GM18508 (cell line): ENCODE data around the gene REC114.

Experiments
- ATAC-seq: cut with Tn5 transposase; IDR thresholded peaks from one replicate; pipeline ENCODE4 v1.9.1; 2021; ENCODE audit warnings: moderate number of reproducible peaks; ENCODE audit not compliant: insufficient read depth, unreplicated experiment

REC114 gene

DNA sequence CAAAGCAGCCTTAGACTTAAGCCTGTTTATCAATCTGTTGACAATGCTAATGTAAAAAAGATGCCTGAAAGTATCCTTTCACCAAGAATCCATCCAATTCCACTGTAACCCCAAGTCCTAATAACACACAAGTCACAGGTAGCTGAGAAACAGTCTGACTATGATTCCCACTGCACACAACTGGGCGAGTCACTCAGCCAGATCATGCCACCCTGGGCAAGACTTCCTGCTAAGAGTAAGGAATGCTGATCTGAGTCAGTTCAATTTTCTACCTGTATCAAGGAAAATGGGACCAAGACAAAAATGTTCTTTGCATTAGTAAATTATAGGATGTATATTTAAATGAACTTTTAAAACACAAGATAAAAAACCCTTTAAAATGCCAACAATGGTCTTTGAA lies 157.0 kb downstream of the REC114 start:
- no peak for ATAC-seq

DNA sequence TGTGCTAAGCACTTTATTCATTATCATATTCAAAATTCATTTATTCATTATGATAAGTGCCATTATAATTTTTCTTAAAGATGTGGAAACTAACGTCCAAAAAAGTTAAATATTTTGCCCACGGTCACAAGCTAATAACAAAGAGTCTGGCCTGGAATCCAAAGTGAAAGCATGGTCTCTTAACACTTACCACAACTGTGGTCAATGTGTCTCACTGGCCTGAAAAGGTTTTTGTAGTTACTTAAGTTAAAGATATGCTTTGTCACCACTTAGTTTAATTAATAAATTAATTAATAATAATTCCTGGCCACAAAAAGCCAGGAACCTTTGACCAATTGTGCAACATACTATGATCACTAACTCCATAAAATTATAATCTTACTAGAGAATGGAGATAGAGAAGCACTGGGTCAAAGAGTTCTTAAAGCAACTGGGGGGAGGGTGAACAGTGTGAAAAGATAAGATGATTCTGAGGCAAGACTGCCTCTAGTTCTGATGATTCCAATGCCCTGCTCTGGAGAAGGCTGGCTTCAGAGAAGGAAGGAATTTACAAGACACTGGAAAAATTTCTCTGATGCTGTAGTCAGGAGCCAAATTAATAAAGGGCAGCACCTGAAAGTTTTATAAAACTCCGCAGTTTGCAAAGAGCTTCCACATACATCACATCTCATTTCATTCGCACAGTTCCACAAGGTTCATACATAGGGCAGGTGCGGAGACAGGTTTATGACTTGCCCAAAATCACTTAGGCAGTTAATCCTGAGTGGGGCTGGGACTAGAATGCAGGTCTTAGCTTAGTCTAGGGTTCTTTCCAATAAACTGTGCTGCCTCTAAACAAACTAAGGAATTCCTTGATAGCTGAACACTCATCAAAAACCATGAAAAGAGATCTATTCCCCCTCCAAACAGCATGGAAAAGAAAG lies 157.7 kb downstream of the REC114 start:
- ATAC-seq, result no peak

DNA sequence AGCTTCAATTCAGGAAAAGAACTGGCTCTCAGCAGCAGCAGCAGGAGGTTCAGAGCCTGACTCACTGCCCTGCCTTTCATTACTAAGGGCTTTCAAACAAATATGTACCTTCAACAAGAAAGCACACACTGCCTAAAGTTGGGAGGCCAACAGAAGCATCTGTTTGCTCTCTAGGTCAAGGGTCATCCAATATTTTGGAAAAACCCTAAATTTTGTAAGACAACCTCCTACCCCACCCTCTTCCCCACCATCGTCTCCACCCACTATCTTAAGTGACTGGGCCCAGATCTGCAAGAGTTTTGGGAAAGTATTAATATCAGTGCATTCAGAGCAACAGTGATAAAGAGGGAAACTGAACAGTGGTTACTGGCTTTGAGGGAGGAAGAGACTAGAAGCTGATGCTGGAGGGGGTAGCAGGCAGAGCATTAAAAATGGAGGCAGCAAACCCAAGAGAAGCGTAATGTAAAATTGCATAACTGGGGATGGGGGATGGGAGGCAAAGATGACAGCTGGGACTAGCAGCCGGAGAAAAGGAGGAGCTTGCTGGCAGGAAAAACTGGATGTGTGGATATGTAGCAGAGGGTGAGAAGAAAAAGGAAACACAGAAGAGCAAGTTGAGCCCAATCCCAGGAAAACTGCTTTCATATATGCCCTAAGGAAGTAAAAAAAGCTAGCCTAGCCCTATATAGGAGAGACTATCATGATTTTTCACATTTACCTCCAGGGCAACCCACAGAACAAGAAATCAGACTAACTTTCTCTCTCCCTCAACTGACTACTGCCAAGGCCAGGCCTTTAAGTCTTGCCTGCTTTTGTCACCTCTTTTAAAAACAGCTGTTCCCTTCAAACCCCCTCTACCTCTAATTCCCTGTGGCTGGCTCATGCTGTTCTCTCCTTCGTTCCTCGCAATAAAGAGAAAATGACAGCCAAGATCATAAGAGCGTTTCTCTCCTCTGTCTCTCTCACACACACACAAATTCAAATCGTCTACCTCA lies 158.8 kb downstream of the REC114 start:
- no peak for ATAC-seq

DNA sequence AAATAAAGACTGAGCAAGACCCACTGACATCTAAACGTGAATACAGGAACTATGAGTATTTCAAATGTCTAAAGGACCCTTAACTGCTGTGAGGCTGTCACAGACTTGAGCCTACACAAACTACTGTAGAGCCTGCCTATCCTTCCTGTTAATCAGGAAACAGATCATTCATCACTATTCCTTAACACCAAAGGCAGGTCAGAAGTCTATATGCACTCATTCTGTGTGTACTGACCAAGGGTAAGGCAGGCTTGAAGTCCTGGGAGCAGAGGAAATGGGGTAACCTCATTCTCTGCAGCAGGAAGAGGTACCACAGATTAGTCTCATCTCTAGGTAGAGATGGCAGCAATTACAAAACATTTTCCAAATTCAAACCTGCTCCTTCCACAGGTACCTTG lies 159.5 kb downstream of the REC114 start:
- ATAC-seq, result no peak

DNA sequence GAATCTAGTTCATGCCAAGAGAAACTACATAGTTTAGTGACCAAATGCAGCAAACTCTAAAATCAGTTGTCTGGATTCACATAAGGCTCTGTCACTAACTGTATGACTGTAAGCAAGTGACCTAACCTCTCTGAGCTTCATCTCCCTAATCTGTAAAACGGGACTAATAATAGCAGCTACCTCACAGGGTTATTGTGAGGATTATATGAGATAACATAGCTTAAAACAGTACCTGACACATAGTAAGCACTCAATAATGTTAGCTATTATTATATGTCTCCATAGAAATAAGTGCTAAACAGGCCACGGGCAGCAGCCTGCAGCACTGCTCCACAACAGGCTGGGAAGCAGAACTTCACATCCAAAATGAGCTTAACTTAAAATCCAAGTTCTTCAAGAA lies 160.0 kb downstream of the REC114 start:
- no peak for ATAC-seq

DNA sequence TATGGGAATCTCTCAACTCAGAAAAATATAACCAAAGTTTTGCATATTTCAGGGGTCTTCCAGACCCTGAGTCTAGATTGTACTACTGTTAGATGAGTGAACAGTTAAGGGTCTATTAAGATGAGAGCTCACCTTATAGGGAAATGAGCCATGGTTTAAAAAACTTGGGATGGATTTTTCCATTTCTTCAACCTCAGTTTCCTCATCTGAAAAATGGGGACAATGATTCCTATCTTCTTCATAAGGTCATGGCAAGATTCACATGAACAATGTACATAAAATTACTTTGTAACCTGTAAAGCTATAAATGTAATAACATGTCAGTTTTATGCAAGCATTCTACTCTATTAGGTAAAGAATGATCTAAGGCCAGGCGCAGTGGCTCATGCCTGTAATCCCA lies 161.5 kb downstream of the REC114 start:
- no peak for ATAC-seq

DNA sequence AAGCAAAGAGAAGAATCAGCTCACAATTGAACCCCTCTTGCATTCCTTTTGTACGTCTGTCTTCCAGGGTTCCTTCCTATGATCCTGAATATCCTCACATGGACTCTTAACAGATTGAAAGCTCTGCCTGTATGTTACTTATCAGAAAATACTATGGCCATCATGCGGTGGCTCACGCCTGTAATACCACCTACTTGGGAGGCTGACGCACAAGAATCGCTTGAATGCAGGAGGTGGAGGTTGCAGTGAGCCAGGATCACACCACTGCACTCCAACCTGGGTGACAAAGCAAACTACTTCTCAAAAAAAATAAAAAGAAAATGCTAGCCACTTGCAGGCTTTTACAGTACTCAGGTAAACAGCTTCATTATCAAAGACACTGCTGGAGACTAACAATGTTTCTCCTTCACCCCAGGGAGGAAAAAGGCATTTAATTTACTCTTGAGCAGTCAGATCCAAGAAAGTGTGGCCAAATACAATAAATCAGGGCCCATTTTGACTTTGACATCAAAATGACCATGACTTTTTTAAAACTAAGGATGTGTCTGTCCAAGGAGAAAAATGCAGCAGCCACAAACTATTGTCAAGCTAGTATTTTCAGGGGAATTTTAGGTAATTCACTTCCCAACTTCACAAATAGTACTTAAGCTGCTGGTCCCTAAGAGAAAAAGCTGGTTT lies 162.9 kb downstream of the REC114 start:
- ATAC-seq, result no peak

DNA sequence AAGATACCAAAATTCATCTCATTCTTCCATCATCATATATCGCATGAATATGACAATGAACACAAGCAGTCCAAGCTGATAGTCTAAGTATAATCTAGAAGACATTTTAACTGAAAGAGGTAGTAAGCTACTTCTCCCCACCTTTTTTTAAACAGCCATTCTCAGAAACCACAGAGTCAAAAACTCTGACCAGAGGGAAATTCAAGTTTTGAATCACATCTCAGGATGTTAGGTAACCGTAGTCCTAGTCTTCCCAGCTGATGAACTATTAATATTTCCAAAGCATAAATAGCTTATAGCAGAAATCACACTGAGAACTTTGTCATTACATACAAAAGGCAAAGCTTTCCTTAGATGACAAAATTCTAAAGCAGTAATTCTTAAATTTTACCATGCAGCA lies 164.4 kb downstream of the REC114 start:
- no peak for ATAC-seq

DNA sequence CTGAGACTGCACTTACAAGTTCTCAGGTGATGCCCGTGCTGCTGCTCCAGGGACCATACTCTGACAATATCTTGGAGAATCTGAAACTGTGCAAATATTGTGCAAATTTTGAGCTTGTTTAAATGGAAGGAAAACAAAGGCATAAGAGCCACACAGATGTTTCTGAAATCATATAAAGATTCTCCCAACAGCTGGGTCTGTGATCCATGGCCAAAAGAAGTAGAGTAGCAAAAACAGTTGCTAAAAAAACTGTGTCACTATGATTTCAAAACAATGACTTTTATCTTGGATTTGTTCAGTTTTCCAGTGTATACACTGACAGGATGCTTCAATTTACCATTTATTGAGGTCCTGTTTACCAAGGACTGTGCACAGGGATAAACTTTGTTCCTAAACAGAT lies 164.9 kb downstream of the REC114 start:
- ATAC-seq, result no peak

DNA sequence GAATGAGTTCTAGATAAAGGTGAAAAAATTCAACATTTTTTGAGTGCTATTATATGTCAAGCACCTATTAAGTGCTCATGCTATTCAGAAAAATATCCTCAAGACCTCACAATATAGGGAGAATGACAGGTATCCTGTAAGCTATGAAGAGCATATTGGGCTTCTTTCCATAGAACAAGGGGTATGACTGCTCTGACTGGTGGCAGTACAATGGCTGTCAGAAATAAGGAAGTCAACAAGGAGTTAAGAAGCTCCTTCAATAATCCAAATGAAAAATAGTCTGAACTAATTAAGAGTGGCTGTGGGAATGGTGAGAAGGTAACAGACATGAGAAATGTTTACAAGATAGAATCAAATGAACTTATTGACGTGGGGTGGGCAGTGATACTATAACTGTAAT lies 165.5 kb downstream of the REC114 start:
- no peak for ATAC-seq

DNA sequence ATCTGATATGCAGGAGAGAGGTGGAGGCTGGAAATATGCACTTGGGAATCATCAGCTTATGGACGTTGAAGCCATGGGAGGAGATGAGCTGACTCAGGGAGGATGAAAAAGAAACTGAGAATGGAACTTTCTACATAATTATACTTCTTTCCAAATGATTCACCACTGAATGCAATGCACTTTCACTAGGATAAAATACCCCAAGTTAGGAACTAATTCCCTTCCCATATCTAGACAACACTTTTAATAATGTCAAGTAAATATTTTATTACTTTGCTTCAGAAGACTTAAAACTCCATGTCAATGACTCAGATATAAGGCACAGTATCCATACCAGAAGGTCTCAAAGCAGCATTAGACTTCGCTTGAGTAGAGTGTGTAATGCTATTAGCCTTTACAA lies 166.0 kb downstream of the REC114 start:
- no peak for ATAC-seq
